Activated CD4-positive, alpha-beta T cell treated with anti-CD3 and anti-CD28 coated beads, Interleukin-2, Interleukin-4, amounts not matched to agents 100 ng/mL and 50 ng/mL, durations not matched to agents 16 hours and 8 hours (primary cell): ENCODE data around the gene UBFD1.
"Not testable (repeated sequence)": the region's sequence is repeated elsewhere in the genome, so short reads cannot be mapped to it uniquely, and the experiment has no call there.

Experiments used
- DNase-seq: peaks from one replicate; pipeline ENCODE4 v3.0.0-alpha.2; 2020; ENCODE audit warnings: low spot score

The UBFD1 gene

GRCh38 chr16:23527961-23528643 is 29.4 kb upstream of the UBFD1 start:
- no peak for DNase-seq

GRCh38 chr16:23528644-23529310 is 28.8 kb upstream of the UBFD1 start:
- DNase-seq, result no peak

GRCh38 chr16:23530062-23530461 is 27.5 kb upstream of the UBFD1 start:
- DNase-seq, result no peak

GRCh38 chr16:23532448-23532847 is 25.1 kb upstream of the UBFD1 start:
- DNase-seq, result no peak

GRCh38 chr16:23534868-23535860 is 22.4 kb upstream of the UBFD1 start:
- DNase-seq, result no peak

- DNase-seq, result no peak
Measured at GRCh38 chr16:23535901-23536300, 21.6 kb upstream of the UBFD1 start.

GRCh38 chr16:23537390-23537789 is 20.1 kb upstream of the UBFD1 start:
- no peak for DNase-seq

- DNase-seq, result no peak
Measured at GRCh38 chr16:23538919-23539278, 18.6 kb upstream of the UBFD1 start.

DNA sequence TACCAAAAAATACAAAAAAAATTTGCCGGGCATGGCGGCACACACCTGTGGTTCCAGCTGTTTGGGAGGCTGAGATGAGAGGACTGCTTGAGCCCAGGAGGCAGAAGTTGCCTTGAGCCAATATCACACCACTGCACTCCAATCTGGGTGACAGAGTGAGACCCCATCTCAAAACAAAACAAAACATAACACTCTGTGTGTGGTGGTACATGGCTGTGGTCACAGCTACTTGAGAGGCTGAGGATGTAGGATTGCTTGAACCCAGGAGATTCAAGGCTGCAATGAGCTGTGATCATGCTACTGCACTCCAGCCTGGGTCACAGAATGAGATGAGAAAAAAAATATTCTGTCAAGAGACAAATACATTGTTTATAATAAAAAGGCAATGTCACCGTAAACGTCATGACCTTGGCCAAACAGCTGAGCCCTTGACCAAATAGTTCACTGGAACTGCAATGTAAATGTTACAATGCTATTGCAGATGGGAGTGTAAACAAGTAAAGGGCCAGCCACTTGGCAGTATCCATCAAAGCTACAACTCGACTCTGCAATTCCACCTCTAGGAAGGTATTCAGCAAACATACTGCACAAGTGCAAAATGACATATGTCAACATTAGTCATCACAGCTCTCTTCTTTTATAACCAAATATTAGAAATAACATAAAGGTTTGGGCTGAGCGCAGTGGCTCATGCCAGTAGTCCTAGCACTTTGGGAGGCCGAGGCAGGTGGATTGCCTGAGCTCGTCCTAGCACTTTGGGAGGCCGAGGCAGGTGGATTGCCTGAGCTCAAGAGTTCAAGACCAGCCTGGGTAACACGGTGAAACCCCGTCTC is 17.3 kb upstream of the UBFD1 start:
- no peak for DNase-seq

DNA sequence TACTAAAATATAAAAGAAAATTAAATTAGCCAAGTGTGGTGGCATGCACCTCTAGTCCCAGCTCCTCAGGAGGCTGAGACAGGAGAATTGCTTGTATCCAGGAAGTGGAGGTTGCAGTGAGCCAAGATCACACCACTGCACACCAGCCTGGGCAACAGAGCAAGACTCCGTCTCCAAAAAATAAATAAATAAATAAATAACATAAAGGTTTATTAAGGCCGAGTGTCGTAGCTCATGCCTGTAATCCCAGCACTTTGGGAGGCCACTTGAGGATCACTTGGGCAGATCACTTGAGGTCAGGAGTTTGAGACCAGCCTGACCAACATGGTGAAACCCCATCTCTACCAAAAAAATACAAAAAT is 16.7 kb upstream of the UBFD1 start:
- DNase-seq, result not testable (repeated sequence)

DNA sequence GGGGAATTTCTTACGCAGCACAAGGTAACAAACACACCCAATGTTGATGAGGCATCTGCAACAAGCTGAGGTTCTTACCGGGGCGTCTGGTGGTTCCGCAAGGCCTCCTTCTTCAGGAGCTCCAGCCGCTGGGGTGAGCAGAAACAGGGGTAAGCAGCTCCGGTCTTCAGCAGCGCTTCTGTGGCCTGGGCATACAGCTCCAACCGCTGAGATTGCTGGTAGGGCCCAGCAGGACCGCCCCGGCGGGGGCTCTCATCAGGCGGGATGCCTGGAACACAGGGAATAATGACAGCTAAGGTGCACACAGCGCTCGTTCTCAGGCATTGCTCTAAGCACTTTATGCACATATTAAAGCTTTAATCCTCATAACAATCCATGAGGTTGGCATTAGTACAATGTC is 13.1 kb upstream of the UBFD1 start:
- DNase-seq, result no peak

GRCh38 chr16:23549938-23550337 is 7.6 kb upstream of the UBFD1 start:
- no peak for DNase-seq

DNA sequence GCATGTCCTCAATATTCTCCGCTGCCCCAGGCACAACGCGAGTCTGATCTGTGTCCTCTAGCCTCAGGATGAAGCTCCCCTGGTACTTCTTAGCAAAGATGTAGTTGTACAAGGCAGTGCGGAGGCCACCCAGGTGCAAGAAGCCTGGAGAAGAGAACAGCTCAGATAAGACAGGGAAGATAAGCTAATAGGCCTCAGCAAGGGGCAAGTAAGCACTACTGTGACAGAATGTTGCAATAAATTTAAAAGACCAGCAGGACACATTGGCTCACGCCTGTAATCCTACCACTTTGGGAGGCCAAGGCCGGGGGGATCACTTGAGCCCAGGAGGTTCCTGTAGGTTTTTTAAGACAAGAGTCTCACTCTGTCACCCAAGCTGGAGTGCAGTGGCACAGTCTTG is 5.4 kb upstream of the UBFD1 start:
- no peak for DNase-seq

GRCh38 chr16:23554536-23554935 is 3.0 kb upstream of the UBFD1 start:
- no peak for DNase-seq

DNA sequence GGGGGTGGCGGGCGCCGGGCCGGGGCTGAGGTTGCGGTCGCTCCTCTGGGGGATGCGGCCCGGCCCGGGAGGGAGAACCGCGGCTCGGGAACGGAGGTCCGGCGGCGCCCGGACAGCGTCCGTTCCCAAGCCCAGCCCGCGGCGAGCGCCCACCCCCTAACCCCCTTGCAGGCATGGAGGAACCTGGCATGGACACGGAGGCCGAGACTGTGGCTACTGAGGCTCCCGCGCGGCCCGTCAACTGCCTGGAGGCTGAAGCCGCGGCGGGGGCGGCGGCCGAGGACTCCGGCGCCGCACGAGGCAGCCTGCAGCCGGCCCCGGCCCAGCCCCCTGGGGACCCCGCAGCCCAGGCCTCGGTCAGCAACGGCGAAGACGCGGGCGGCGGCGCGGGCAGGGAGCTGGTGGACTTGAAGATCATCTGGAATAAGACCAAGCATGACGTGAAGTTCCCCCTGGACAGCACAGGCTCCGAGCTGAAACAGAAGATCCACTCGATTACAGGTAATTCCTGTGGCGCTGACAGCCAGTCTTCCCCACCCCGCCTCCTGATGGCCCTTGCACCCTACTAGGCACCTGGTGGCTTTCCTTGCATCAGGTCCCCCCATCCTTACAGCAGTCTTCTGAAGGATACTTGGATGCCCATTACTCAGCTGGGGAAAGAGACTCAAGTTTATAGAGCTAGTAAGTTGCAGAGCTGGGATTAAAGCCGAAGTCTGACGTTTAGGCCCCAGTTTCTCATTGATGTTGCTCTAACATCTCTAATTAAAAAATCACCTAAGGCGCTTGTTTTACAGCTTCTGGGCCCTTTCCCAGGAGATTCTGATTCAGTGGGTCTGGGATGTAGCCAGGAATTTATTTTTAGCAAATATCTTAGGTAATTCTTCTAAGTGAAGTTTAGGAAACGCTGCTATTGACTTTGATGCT is 514 bp downstream of the UBFD1 start:
- no peak for DNase-seq

- DNase-seq, result no peak
Measured at GRCh38 chr16:23561586-23561985, 4.1 kb downstream of the UBFD1 start.

DNA sequence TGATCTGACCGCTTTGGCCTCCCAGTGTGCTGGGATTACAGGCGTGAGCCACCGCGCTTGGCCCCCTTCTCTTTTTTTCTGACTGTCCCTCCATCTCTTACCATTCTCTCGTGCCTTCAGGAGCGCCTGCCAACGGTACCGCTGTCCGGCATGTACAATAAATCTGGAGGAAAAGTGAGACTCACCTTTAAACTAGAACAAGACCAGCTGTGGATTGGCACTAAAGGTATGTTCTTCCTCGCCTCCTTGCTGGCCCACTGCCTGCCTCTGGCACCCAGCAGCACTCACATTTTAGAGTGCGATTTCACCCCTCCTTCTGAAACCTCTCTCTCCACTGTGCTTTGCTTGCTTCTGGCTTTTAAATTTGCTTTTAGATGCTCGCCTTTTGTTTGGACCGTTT is 5.0 kb downstream of the UBFD1 start:
- DNase-seq, result no peak

DNA sequence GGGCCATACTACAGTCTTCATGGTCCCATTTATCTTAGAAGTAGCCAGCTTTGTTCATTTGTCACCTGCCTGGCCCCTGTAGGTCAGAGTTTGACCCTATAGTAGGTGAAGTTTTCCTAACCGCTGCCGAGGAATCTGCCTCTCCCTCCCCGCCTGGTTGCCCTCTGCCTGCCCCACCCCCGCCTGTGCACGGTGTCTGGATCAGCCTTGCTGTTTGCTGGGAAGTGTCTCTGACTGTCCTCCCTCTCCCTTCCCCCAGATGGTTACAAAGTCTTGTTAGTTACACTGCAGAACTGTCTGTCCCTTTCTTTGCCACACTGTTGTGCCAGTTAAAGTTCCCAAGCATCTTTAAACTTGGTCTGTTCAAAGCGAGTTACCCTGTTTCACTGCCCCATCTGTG is 5.7 kb downstream of the UBFD1 start:
- no peak for DNase-seq

DNA sequence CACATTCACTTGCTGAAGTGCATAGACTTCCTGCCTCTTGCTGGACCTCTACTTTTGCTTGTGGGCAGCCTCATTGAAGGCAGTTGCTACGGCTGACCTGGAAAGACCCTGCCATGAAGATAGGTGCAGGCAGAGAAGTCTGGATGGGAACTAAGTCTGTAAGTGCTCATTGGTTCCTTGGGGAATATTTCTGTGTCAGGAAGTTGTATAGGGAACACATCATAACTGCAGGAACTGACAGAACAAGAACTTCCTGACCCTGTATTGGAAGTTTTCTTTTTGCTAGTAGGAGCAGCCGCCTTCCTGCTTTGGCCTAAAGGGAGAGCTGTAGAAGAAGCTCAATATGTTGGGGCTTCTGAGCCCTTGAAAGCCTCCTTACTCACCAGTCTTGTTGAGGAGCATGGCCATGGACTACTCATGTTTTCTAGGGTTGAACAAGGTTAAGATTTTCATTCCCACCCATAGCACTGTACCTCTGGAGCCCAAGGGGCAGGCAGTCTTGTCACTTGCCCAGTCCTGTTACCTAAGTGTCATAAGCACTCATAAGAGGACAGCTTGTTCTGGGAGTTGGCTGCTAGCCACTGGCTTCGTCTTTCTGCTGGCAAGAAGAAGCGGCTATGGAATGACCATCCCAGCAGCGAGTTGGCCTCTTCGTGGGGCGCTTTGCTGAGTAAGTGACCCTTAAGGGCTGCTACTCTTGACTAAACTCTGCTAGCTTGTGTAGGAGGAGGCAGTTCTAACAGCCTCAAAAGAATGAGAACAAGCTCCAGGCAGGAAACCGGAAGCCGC is 7.2 kb downstream of the UBFD1 start:
- no peak for DNase-seq

DNA sequence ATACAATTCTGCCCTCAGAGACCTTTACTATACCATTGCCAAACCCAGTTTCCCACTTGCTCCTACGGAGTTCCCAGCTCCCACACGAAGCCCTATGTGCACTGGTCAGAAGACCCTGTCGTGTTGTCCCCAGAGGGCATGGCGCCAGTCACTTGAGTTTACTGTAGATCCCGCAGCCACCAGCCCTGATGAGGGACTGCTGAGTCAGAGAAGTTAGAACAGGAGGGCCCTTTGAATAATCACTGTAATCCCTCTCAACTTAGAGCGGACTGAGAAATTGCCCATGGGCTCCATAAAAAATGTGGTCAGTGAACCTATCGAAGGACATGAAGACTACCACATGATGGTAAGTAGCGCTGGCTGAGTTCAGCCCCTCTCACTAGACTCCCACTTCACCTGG is 9.2 kb downstream of the UBFD1 start:
- no peak for DNase-seq
